ENCODE data around the gene ASCL1. TPM values are rescaled to one million over a fixed set of nuclear protein-coding genes. Genes with fewer than 3 reads are reported as not detected.

Gene ASCL1
- total and polyA plus RNA-seq, 8 donors = 0.10 to 0.92 (median 0.41) TPM; not detected in 2

DNA sequence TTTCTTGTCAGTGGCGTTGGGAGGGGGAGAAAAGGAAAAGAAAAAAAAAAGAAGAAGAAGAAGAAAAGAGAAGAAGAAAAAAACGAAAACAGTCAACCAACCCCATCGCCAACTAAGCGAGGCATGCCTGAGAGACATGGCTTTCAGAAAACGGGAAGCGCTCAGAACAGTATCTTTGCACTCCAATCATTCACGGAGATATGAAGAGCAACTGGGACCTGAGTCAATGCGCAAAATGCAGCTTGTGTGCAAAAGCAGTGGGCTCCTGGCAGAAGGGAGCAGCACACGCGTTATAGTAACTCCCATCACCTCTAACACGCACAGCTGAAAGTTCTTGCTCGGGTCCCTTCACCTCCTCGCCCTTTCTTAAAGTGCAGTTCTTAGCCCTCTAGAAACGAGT, 1.9 kb downstream of the ASCL1 start:
- no peak overlapping the region for H3K4me3 ChIP-seq
- H3K27ac ChIP-seq = no peak overlapping the region
- intact Hi-C loops (cut with DNase I; ENCODE audit: low total_unique reads) = loop anchor here (10.0 kb wide), 1 partner anchor 545 kb away; no protein-coding TSS in a partner anchor
- peaks cover 17 to 41% (median 33%) of the 10 kb centered on the region in 4 donors for H3K4me1 ChIP-seq
- peaks cover 6 to 11% (median 9%) of the 10 kb centered on the region in 4 donors for H3K9me3 ChIP-seq
- 13 to 25% (median 20%) methylated on average over 14 of the region's 14 CpGs for WGBS, 5 donors
- peaks cover 24 to 99% (median 86%) of the 10 kb centered on the region in 3 donors for H3K27me3 ChIP-seq
- H3K36me3 ChIP-seq = no peaks in the 10 kb centered on the region
- no peak for TF ChIP-seq POLR2A (IDR thresholded peaks at IDR 0.05)
- no peak for TF ChIP-seq POLR2AphosphoS5 (IDR thresholded peaks at IDR 0.05)
- TF ChIP-seq, protein P1, sequence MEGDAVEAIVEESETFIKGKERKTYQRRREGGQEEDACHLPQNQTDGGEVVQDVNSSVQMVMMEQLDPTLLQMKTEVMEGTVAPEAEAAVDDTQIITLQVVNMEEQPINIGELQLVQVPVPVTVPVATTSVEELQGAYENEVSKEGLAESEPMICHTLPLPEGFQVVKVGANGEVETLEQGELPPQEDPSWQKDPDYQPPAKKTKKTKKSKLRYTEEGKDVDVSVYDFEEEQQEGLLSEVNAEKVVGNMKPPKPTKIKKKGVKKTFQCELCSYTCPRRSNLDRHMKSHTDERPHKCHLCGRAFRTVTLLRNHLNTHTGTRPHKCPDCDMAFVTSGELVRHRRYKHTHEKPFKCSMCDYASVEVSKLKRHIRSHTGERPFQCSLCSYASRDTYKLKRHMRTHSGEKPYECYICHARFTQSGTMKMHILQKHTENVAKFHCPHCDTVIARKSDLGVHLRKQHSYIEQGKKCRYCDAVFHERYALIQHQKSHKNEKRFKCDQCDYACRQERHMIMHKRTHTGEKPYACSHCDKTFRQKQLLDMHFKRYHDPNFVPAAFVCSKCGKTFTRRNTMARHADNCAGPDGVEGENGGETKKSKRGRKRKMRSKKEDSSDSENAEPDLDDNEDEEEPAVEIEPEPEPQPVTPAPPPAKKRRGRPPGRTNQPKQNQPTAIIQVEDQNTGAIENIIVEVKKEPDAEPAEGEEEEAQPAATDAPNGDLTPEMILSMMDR (IDR thresholded peaks at IDR 0.05) = no peak
- TF ChIP-seq EP300 (IDR thresholded peaks at IDR 0.05) = no peak
- DNase-seq = no peak

DNA sequence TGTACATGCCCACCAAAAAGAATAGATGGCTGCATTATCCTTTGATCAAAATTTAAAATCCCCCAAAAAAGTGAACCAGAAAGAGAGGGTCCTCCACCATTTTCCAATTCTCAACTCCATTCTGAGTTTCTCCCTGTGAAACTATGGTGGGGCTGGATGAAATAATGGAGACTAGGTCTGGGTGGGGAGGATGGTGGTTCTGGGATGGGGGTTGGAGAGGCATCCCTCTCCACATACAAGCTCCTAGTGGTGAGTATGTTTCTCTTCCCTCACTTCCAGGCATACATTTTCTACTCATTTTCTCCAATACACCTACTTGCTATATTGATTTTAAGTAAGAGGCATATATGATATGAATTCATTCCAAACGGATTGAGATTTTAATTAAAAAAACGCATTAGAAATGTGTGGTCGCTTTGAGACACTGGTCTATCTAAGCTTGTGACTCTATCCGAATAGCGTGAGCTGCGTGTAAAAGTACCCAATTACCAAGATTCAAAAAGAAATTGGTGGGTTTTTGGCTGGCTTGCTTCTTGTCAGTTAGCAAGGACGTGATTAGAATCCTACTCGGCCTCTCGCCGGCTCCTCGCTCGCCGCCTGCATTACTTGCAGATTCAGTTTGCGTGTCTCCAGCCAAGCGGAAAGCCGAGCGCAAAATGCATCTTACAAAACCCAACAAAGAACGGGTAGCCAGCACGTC, 3.4 kb downstream of the ASCL1 start:
- TF ChIP-seq POLR2A (IDR thresholded peaks at IDR 0.05) (no peak), EP300 (IDR thresholded peaks at IDR 0.05) (no peak), POLR2AphosphoS5 (IDR thresholded peaks at IDR 0.05) (no peak)
- TF ChIP-seq, protein P1 (IDR thresholded peaks at IDR 0.05) = no peak
- Histone ChIP-seq H3K36me3 (no peaks in the 10 kb centered on the region), H3K4me3 (no peak overlapping the region), H3K9me3 (peaks cover 6 to 11% (median 9%) of the 10 kb centered on the region in 4 donors), H3K27ac (no peak overlapping the region), H3K4me1 (peaks cover 25 to 53% (median 44%) of the 10 kb centered on the region in 4 donors), H3K27me3 (peaks cover 24 to 99% (median 84%) of the 10 kb centered on the region in 3 donors)
- intact Hi-C loops (cut with DNase I; ENCODE audit: low total_unique reads) = no loop called here
- 7 to 14% (median 11%) methylated on average over 19 of the region's 19 CpGs for WGBS, 5 donors
- no peak for DNase-seq

DNA sequence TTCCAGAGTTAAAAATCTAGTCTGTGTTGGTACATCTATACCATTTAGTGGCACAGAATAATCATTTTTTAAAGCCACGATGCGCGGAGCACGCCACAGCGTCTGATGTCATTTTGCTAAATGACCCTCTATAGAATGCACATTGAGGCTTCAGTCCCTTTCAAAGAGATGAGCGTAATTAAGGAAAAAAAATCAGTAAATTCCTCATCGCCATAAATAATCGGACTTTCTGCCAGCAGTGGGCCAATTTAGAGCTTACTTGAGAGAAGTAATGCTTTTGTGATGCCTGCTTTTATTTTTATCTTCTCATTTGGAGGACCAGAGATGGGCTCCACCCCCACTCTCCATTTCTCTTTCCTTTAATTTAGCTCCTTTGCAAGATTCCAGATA, 4.0 kb downstream of the ASCL1 start:
- intact Hi-C loops (cut with DNase I; ENCODE audit: low total_unique reads) = no loop called here
- Histone ChIP-seq H3K9me3 (peaks cover 6 to 11% (median 9%) of the 10 kb centered on the region in 4 donors), H3K36me3 (no peaks in the 10 kb centered on the region), H3K27ac (no peak overlapping the region), H3K27me3 (peaks cover 24 to 99% (median 84%) of the 10 kb centered on the region in 3 donors), H3K4me3 (no peak overlapping the region), H3K4me1 (peaks cover 25 to 48% (median 39%) of the 10 kb centered on the region in 4 donors)
- DNase-seq = no peak
- no peak for TF ChIP-seq EP300 (IDR thresholded peaks at IDR 0.05)
- no peak for TF ChIP-seq POLR2AphosphoS5 (IDR thresholded peaks at IDR 0.05)
- TF ChIP-seq, protein P1 (IDR thresholded peaks at IDR 0.05) = no peak
- no peak for TF ChIP-seq POLR2A (IDR thresholded peaks at IDR 0.05)
- 8 to 15% (median 12%) methylated on average over 8 of the region's 8 CpGs for WGBS, 5 donors

DNA sequence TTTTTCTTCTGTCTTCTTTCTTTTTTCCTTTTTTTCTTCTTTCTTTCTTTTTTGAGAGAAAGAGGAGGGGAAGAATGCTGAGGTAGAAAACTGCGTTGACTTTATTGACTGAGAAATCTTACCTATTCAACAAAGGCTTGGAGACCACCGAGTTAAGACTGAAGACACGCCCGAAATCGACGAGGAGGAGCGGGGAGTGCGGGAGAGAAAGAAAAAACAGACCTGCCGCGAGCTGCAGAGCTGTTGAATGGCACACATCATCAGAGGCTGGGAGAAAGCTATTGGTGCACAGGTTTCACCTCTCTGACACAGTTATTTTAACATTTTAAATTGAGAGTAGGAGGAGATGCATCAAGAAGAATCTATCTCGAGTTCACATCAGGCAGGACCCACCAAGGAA, 5.1 kb downstream of the ASCL1 start:
- DNase-seq = no peak
- H3K27me3 ChIP-seq = peaks cover 23 to 98% (median 78%) of the 10 kb centered on the region in 3 donors
- no peak overlapping the region for H3K27ac ChIP-seq
- TF ChIP-seq POLR2AphosphoS5 (IDR thresholded peaks at IDR 0.05) (no peak), POLR2A (IDR thresholded peaks at IDR 0.05) (no peak), EP300 (IDR thresholded peaks at IDR 0.05) (no peak)
- TF ChIP-seq, protein P1 (IDR thresholded peaks at IDR 0.05) = no peak
- no peak overlapping the region for H3K4me3 ChIP-seq
- peaks cover 6 to 11% (median 9%) of the 10 kb centered on the region in 4 donors for H3K9me3 ChIP-seq
- WGBS, 5 donors = 8 to 10% (median 9%) methylated on average over 11 of the region's 11 CpGs
- H3K36me3 ChIP-seq = no peaks in the 10 kb centered on the region
- H3K4me1 ChIP-seq = peaks cover 22 to 37% (median 30%) of the 10 kb centered on the region in 4 donors
- intact Hi-C loops (cut with DNase I; ENCODE audit: low total_unique reads) = no loop called here

Measured in stomach (tissue), 9 donors.